Ureter (tissue), 1 donor: ENCODE data around the gene ADAMTS20. TPM values are rescaled to one million over a fixed set of nuclear protein-coding genes. Genes with fewer than 3 reads are reported as not detected.

Experiments
- DNase-seq: peaks from one replicate; pipeline ENCODE4 v3.0.0-alpha.2; 2020; ENCODE audit warnings: low spot score
- total RNA-seq: library from RNA; stranded (reverse); gene quantifications from one replicate; pipeline ENCODE4 v1.2.4, GENCODE V29; 2023
- donor health status: DM: yes; HTN: yes; CAD: no.

Gene ADAMTS20
- total RNA-seq, 1 donor from 2014 or later = not detected

DNA sequence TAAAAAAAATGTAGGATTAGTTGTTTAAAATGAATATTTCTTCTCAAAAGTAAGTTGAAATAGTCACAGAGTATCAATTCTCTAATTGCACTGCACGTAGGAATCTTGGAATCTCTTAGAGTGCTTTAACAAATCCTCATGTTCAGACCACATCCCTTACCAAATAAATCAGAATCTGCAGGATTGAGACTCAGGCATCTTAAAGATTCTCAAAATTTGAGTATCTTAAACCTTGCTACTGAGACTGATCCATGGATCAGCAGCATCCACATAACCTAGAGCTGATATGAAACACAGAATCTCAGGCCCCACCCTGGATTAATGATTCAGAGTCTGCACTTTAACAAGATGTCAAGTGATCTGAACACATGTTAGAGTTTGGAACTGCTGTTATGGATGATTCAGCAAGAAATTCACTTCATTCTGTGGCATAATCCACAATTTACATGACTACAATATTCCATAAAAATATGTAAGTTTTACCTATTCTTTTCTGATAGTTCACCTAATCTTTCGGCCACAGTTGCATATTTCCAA lies 58.7 kb downstream of the ADAMTS20 start:
- no peak for DNase-seq

DNA sequence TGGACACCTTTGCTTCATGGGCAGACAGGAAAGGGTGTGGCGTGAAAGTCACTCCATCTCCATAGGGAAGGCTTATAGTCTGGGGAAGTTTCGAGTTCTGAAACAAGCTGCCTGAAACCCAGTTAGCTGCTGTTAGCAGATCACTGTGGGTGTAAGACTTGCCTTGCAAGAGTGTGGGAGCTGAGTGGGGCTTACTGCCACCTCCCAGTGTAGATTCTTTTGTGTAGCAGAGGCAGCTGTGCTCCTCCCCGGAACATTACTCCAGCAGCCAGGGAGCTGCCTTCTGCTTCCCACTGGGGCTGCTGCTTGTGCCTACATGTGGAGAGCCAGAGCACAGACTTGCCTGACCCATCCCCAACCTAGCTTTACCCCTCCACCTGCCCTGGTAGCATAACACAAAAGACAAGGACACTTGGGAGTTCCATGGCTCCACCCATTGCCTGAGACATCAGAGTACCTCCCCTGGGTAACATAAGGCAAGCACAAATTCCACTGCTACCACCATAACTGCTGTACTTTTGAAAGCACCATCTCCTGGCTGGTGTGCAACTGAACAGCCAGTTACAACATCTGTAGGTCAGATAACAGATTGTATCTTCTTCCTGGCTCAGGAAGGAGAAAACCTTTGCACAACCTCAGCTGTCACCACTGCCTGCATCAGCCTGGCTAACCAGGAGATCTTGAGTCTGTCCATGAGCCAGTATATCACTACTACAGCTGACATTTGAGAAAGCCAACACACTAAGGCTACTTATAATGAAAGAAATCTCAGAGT lies 69.5 kb downstream of the ADAMTS20 start:
- no peak for DNase-seq

DNA sequence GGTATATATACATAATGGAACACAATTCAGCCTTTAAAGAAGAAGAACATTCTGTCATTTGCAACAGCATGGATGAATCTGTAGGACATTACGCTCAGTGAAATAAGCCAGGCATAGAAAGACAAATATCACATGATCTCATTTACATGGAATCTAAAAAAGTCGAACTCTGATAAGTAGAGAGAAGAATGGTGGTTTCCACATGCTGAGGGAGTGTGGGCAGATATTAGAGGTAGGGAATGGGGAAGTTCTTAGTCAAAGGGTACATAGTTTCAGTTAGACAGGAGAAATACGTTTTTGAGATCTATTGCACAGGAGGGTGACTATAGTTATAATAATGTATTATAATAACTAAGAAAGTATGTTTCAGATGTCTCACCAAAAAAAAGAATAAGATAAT lies 71.4 kb downstream of the ADAMTS20 start:
- no peak for DNase-seq

DNA sequence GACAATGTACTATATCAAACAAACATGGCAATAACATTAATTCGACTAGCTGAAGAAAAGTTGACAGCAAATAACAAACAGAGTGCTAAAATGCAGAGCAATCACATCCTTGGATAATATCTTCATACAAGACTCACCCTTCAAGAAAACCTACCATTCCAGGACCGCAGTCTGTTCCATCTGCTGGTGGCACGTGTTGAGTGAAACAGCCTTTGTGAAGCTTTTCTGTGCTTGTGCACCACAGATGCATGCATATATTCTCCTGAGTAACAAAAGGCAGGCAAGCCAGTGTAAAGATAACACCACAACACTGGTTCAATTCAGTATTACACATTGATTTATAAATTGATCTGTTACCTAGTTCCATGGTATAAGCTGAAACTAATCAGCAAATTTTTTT lies 89.3 kb downstream of the ADAMTS20 start:
- DNase-seq = no peak

DNA sequence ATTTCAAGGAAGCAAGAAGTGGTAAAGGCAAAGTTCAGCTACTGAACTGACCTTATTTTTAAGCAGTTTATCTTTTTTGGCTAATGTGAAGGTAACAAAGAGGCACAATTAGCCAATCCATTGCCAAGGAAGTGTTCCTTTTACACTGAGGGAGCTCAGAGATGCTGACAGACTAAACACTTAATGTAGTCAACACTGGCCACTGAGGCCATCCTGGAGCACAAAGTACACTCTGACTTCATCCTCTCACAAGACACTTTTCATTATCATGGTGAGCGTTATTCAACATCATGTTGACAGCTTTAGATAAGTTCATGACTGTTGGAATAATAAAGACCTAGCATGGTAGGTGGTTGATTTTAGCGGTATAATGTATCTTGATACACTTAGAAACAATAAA lies 89.9 kb downstream of the ADAMTS20 start:
- no peak for DNase-seq

DNA sequence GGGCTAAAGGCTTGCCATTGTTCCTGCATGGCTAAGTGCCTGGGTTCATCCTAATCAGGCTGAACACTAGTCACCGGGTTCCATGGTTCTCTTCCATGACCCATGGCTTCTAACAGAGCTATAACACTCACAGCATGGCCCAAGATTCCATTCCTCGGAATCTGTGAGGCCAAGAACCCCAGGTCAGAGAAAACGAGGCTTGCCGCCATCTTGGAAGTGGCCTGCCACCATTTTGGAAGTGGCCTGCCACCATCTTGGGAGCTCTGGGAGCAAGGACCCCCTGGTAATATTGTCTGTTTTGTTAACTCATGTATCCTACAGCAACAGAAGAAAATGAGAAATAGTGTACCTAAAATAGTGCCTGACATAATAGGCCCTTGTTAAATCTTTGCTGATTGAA lies 92.7 kb downstream of the ADAMTS20 start:
- no peak for DNase-seq

DNA sequence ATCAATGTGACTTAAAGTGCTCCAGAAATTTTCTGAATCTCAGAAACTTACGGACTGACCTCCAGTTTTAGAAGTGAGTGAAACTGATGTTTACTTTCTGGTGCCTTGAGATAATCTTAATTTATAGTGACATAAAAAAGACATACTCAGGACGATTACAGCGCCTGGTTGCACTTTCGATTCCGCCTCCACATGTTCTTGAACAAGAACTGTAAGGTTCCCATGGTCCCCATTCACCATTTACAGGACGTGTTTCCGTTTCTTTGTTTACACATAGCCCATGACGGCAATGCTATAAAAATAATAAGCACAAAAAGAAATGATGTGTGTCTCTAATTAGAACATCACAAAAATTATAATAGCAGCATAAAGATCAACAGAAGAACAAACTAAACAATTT lies 98.2 kb downstream of the ADAMTS20 start:
- no peak for DNase-seq

DNA sequence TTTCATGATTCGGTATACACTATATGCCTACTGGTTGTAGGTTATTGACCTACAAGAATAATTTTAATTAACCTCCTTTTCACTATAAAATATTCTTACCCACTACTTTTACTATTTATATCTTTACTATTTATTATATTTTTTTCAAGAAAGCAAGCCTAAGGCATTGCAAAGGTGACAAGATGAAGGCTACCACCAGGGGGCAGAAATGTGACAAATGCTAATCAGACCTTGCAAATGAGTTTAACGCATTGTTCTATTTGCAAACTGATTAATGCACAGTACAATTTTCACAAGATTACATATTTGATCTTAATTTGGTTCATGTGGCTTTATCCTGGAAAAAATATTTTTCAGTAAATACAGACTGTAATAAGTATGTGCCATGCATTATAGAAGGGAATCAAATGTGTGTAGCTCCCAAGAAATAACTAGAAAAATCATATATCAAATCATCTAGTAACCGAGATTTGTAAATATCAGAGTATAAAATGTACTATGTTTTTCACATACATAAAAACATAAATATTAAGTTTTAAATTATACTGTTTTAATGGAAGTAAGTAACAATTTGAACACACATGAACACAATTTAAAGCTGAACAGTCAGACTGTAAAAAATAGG lies 107.0 kb downstream of the ADAMTS20 start:
- no peak for DNase-seq

DNA sequence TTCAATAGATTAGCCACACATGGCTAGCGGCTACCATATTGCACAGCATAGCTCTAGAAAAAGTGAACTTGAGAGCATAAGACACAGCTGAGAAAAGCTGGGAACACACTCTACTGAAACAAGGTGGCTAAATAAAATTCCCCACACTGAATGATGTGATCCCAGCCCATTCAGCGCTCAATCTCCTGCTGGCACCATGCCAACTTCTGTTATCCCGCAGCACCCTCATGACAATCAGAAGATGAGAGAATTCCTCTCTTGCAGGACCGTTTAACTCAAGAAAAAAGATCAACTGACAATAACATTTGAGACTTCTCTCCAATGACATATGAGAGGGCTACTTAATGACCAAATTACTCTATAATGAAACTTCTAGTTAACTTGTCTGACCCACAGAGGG lies 115.4 kb downstream of the ADAMTS20 start:
- no peak for DNase-seq

DNA sequence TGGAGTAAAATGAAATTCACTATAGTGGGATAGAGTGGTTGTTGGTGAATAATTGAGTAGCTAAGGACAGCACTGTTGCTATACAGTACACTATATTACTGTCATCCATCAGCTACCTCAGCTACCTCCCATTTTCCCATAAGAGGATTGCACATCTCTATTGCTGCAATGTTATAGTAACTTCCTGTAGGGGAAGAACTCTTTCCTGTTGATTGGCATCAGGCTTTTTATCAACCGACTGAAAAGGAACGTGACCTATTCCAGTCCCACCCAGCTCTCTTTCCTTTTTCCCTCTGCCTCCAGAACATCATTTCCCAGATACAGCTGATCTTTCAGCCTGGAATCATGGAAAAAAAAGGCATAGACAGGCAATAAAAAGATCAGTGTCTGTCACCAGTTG lies 117.4 kb downstream of the ADAMTS20 start:
- DNase-seq = no peak

DNA sequence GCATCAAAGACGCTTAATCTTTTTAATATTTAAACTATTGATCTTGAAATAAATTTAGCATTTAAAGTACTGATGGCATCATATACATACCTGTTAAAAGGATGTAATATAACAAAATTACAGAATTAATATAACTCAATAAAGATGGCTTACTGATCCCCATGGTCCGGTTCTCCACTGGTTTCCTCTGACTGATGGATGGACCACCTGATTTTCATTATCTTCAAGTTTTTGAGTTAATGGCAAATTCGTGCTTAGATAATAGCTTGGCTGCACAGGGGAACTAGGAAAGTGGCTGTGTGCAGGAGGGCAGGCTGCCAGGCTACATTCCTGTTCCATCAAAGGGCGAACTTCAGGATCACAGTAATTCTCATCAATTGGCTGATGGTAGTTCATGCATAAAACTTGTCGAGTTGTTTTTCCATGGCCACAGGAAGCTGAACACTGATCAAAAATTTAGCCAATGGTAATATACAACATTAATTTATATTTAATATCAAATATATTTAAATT lies 123.9 kb downstream of the ADAMTS20 start:
- no peak for DNase-seq

DNA sequence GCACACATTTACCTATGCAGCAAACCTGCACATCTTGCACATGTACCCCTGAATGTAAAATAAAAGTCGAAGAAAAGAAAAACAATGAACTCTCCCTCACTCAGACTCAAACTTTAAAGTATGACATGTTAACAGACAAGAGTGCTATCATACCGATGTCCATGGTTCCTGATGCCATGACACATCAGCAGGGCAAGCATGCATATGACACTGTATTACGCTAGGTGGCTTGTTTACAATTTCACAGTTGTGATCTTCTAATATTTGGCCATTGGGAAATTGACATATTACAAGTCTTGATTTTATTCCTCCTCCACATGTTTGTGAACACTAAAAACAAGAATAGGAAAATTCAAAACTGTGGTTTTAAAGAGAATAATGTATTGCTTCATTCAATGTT lies 126.6 kb downstream of the ADAMTS20 start:
- DNase-seq = no peak

DNA sequence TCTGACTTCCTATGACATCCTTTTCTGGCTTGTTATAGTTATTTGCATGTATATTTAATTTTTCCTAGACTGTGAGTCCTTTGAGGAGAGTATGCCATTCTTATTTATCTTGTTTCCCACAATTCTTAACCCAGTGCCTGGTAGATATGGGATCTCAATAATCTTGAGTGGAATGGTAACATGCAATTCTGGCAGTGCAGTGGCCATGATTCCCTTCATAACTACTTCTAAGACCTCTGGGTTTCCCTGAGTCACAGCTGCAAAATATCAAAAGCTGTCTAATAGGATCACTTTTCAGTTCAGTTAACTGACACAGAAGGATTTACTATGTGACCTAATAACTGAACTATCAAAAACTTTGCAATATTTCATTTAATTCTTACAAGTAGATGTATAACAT lies 135.0 kb downstream of the ADAMTS20 start:
- no peak for DNase-seq

DNA sequence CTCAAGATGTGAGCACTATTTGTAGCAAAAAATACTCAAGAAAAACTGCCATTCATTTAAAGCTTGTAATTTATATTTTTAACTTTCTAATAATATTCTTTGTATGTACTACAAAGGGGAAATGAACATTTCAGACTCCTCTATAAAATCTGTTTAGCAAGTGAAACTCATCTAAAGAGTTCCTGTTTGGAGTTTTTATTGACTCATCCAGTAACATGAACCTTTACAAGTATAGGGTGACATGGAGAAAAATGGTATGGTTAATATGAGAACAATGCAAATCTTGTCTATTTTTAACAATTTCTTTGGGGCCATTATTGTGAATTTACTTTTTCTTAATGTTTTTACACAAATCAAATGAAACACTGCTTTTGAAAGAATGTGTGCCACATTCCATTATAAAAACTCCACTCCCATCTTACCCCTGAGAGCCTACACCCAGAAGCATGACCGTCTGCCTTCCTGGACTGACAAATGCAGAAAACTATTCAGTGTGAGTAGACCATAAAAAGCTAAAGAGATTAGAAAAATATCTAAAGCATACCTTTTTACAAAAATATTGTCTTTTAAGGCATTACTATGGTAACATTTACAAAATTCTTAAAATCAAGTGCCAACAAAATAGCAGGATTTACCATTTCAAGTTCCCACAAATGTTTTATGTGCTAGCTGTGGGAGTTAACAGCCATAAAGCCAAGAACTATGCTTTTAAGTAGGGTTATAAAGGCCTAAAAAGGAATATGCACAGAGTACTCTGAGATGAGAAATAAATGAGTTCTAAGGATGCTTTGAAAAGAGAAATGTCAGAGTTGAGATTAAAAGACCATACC lies 144.0 kb downstream of the ADAMTS20 start:
- no peak for DNase-seq

DNA sequence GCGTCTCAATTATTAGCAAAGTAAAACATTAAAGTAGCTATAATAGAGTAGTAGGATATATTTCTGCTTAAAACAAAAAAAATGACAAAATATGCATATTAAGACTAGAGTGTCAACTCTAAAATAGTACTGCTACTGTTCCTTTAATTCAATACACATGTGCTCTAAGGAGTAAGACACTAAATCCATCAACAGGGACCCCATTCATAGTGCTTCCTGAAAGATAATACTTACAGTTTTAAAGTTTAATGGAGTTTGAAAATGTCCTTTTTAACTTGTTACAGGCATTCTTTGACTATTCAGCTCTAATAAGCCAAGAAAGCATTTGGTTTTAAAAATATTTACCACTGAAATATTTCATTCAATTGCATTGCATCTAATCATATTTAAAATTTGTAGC lies 145.2 kb downstream of the ADAMTS20 start:
- no peak for DNase-seq

DNA sequence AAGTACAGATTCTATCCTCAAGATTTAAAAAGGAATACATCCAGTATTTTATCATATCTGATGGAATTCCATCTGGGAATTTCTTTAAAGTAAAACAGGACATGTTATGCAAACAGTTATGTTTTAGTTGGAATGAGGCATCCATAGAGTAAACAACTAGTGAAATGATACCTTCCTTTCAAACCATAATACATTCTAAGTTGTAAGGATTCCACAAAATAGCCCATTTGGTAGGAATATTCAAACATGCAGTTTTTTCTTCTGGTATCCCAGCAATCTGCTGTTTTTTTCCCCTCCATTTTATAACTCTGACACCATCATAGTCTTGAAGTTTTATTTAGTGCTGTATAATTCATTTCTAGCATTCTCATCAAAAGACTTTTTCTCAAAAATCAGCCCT lies 149.6 kb downstream of the ADAMTS20 start:
- no peak for DNase-seq

DNA sequence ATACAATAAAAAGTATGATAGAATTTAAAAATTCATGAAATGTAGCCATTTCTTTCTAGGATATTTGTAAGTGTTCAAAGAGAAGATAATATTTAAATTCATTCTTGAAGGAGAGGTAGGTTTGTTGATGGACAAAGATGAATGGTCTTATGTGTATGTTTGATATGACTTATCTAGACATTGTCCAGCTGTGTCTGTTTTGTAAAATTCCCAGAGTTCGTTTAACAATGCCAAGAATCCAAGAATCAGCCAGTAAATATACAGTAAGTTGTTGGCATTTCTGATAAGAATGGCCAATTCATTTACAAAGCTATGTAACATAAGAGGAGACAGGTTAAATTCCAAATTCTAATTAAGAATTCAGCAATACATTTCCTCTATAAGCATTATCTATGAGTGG lies 150.9 kb downstream of the ADAMTS20 start:
- DNase-seq = no peak

DNA sequence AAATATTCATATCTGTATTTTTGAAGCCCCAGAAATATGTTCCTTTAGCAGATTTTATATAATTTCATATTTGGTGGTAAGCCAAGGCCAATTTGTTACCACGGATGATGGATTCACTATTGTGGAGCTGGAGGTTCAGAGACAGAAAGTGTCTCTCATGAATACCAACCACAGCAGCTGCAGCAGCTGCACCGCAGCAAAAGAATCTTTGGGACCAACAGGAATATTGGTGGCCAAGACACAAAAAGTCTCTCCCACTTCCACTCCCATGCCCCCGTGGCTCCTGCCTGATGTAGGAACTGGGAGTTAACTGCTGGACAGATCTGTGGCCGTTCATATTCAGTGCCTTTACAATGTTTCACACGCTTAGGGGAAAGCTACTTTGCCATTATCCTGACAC lies 155.3 kb downstream of the ADAMTS20 start:
- no peak for DNase-seq

DNA sequence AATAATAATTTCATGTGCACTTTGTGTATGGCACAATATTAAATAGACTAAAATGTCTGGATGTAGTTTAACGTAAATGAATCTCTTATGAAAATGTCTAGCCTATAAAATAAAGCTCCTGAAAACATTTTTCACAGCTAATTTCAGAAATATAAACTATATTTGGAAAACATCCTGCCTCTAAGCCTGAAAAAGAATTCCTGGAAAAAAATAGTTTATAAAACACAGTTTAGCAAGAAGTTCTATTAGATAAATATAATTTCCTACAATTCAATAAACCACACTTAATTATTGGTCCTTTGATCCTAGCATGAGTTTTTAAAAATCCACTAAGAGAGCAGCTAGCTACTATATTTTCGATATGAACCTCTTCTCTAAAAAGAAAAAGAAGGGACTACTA lies 159.9 kb downstream of the ADAMTS20 start:
- no peak for DNase-seq

DNA sequence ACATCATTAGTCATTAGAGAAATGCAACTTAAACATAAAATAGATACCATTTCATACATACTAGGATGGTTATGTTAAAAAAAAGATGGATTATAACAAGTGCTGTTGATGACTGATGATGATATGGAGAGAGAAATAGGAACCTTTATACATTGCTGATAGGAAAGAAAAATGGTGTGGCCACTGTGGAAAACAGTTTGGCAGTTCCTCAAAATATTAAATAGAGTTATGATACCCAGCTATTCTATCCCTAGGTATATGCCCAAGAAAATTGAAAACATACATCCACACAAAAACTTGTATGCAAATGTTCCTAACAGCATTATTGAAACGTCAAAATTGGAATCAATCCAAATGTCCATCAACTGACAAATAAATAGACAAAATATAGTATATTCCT lies 170.1 kb downstream of the ADAMTS20 start:
- no peak for DNase-seq

DNA sequence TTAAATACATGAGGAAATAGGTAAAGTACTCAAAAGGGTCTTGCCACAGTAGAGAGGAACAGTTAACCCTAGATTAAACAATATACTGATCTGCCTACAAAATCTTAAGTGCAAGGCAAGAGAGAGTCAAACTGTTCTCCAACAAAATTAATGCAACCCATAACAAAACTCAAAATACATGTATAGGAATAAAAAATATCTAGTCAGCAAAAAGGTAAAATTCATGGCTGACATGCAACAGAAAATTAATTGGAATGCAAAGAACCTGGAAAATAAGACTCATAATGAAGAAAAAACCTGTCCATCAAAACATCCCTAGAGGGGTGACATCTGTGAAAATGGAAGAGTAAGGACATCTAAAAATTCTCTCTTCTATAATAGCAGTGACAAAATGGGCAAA lies 173.6 kb downstream of the ADAMTS20 start:
- no peak for DNase-seq

DNA sequence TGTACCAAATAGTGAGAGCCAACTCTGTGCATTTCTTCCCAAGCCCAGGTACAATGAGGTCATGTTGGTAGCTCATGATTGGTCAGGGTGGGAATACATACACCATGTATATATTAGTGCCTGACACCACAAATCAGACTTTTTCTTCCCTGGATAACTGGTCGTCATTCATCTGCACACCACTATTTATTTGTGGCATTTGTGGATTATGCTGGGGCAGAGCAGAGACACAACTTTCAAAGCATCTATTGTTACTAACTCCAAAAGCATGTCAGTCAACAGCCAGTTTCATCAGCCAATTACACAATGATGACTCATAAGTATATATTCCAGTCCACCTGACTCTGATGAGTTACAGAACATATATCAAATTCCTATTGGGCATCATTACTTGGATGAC lies 181.7 kb downstream of the ADAMTS20 start:
- no peak for DNase-seq
